GM19240 (cell line): ENCODE data around the gene TMEM35A.
"Not testable (repeated sequence)": the region's sequence is repeated elsewhere in the genome, so short reads cannot be mapped to it uniquely, and the experiment has no call there.

Experiments used
- DNase-seq: peaks from one replicate; pipeline ENCODE4 v3.0.0; 2011; ENCODE audit warnings: low spot score; ENCODE audit not compliant: insufficient read length

Gene TMEM35A, protein sequence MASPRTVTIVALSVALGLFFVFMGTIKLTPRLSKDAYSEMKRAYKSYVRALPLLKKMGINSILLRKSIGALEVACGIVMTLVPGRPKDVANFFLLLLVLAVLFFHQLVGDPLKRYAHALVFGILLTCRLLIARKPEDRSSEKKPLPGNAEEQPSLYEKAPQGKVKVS

GRCh38 chrX:101078716-101079598, at the start of gene TMEM35A:
Gene TMEM35A (plus strand): TSS chrX:101078879. CDS start chrX:101079003, 124 bp downstream.
- no peak for DNase-seq

- no peak for DNase-seq
Measured at GRCh38 chrX:101029665-101030064, 49.0 kb upstream of the TMEM35A start.

GRCh38 chrX:101037231-101037630, 41.4 kb upstream of the TMEM35A start:
- DNase-seq: no peak

- DNase-seq: no peak
Measured at GRCh38 chrX:101040197-101040596, 38.5 kb upstream of the TMEM35A start.

GRCh38 chrX:101051153-101051548, 27.5 kb upstream of the TMEM35A start:
- no peak for DNase-seq

DNA sequence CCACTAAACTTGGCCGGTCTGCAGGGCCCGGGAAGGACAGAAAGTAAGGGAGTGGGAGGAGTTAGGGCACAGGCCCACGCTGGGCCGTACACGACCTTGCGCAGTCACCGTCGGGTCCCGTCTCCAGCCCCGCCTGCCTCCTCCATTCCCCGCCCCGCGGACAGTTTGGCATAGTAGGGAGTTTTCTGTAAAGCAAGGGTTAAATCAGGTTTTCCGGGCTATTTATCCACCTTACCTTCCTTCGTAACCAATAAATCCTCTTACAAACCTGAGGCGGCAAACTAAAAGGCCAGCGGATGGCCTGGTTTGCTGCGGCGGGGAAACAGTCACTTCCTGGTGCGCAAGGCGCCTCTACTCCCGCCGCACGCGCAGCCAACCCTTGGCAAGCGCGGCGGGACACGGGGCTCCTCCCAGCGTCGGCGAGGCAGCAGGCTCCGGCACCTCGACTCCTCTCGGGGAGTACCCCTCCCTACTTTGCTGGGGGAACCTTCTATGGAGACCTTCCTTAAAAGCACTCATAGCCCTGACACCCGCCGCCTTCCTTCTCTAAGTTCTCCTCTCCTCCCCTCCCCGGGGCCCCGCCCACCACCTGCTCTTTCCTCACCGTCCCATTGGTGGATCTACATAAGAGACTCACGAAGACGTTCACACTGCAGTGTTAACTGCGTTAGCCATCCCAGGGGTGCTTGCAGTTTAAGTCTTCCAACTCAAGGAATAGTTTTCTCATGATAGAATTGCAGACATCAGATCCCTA, 27.0 kb upstream of the TMEM35A start, which contains the start of gene TRMT2B:
TRMT2B (minus strand) TSS at position 563 of the 754 bp plus-strand sequence. CDS start 9,822 bp downstream, outside the sequence.
- peak; percentile 43 for DNase-seq

- DNase-seq: not testable (repeated sequence)
Measured at GRCh38 chrX:101056551-101056950, 22.1 kb upstream of the TMEM35A start.

- peak; percentile 14 for DNase-seq
Measured at GRCh38 chrX:101057093-101057714, 21.5 kb upstream of the TMEM35A start.

GRCh38 chrX:101062176-101062575, 16.5 kb upstream of the TMEM35A start:
- no peak for DNase-seq

GRCh38 chrX:101071582-101071981, 7.1 kb upstream of the TMEM35A start:
- no peak for DNase-seq

DNA sequence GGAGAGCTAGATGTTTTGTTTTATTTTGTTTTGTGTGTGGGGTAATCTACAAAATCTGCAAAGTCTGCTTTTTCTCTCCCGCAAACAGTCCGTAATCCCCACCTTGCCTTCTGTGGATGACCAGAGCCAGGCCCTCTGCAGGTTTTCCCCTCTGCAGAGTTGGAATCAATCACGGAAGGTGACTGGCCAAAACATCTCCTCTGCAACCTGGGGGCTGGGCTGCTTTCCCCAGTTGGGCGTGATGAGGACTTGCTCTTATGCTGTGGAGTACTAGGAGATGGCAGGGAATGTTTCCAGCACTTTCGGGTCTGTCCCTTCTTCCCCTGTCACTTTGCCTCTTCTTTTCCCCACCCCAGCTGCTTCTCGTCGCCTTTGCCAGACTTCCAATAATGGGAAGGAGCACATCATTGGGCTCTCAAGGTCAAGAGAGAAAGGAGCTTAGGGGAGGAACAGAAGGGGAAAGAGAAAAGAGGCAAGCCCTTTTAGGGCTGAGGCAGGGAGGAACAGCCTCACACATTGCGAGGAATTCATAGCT, 1.1 kb downstream of the TMEM35A start:
- DNase-seq: no peak

DNA sequence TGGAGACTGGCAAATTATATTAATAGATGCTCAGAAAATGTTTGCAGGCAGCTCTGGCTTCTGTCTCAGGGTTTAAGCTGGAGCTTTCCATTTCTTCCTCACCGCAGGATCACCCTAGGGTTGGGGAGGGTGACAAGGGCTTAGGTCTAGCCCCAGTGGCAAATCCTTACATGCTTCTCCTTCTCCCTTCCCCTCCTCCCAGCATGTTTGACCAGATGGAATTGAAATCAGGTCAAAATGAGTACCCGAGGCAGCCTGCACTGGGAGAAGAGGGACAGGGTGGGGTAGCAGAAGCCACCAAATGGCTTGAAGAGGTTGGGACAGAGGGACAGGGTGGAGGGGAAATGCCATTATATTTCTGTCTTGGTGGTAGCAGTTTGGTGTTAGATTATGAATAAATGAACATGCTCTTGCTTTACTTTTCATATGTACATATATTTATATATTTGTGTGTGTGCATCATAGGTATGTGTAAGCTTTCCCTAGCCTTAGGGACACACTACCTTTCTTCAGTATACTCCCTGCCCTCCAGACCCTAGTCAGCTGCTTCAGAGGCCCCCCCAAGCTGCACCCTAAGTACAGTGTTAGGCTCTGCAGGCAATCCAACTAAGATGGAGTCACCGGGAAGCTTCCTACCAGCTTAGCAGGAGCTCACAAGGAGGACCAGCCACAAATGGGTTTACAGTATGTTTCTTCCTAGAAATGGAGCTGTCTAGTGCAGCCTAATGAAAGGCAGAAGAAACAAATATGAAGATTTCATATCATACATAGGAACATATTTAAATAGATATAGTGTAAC, 1.8 kb downstream of the TMEM35A start:
- no peak for DNase-seq

DNA sequence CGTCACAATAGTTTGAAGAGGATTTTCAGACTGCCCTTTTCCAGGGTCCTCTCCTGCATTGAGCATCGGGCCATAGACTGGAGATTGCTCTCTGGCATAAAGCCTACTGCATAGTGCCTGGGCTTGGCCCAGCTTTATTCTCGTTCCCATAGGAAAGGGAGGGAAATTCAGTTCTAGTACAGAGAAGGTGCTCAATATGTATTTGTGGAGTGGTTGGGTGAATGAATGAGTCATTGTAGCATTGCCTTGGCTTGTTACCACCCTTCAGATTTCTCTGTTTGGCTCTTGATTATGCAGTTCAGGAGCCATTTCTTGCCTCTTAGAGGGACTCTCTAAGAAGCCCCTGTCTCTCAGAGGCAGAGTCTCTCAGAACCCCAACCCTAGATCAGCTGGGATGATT, 2.6 kb downstream of the TMEM35A start:
- no peak for DNase-seq

DNA sequence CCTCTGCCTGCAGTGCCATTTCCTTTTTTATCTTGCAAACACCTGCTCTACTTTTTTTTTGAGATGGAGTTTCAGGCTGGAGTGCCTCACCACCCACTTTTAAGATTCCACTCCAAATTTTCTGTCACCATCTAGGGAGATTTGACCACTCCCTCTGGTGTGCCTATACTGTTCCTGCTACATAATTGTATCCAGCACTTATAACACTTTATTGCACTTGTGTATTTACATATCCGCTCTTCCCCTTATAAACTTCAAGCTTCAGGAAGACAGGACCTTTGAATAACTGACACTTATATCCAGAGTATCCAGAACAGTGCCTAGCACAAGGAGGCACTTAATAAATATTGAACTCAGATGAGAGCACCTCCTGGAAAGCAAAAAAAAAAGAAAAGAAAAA, 13.1 kb downstream of the TMEM35A start:
- no peak for DNase-seq

- DNase-seq: peak; percentile 81
Measured at GRCh38 chrX:101097546-101098453, 19.1 kb downstream of the TMEM35A start, which contains the start of gene CENPI. Gene CENPI (plus strand): TSS chrX:101098204. CDS start chrX:101101071, 2,867 bp downstream.

DNA sequence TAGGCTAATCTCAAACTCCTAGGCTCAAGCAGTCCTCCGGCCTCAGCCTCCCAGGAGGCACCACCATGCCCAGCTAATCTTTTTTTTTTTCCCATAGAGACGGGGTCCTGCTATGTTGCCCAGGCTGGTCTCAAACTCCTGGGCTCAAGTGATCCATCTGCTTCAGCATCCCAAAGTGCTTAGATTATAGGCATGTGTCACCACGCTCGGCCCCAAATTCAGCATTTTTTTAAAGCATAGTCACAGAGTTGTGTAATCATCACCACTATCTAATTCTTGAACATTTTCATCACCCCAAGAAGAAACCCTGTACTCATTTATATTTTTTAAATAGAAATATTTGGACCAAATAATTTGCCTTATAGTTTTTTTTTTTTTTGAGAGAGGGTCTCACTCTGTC, 29.6 kb downstream of the TMEM35A start:
- DNase-seq: no peak

GRCh38 chrX:101117701-101118100, 39.0 kb downstream of the TMEM35A start:
- no peak for DNase-seq

GRCh38 chrX:101136235-101136634, 57.6 kb downstream of the TMEM35A start:
- no peak for DNase-seq
